K562 (cell line): ENCODE measurements around the gene PI4KA. TPM values are rescaled to one million over a fixed set of nuclear protein-coding genes. Genes with fewer than 3 reads are reported as not detected.

Experiments
- CBX2 ChIP-seq: fragments of 200-600 bp; sonication (generic); IDR thresholded peaks from one replicate; pipeline ENCODE4 v1.6.1; 2012; ENCODE audit warnings: mild to moderate bottlenecking, low read length, inconsistent platforms; ENCODE audit not compliant: insufficient read depth, poor library complexity, severe bottlenecking
- CBX3 ChIP-seq, 2 experiments: IDR thresholded peaks; 1 replicate in 1 of 2; 2 replicates in 1 of 2; pipeline ENCODE4 v1.6.1; 2012; ENCODE audit warnings: inconsistent platforms in 2 of 2, low read length in 2 of 2, borderline replicate concordance in 1 of 2, control low read depth in 1 of 2
- CBX8 ChIP-seq: fragments of 200-600 bp; sonication (generic); IDR thresholded peaks from 2 replicates; pipeline ENCODE4 v1.6.1; 2012; ENCODE audit warnings: borderline replicate concordance, mixed run types, low read depth, mild to moderate bottlenecking, moderate library complexity, mixed read lengths, low read length, control low read depth, inconsistent platforms; ENCODE audit not compliant: poor library complexity, severe bottlenecking; ENCODE audit errors: extremely low read depth
- FOXO4 ChIP-seq: fragments of 450-650 bp; formaldehyde crosslinking; IDR thresholded peaks from 2 replicates; pipeline ENCODE4 v1.4.0; 2020; ENCODE audit warnings: mild to moderate bottlenecking, moderate library complexity
- HDAC1 ChIP-seq, 2 experiments: fragments of 450-650 bp; IDR thresholded peaks; 2 replicates each; pipeline ENCODE4 v1.6.1; 2016 to 2017; ENCODE audit warnings: inconsistent platforms in 1 of 2, mild to moderate bottlenecking in 1 of 2, moderate library complexity in 1 of 2
- KLF1 ChIP-seq: fragments of 450-650 bp; IDR thresholded peaks from 2 replicates; pipeline ENCODE4 v1.6.1; 2016; ENCODE audit warnings: missing genetic modification characterization, missing compliant biosample characterization
- NCOR1 ChIP-seq: fragments of 450-650 bp; IDR thresholded peaks from 2 replicates; pipeline ENCODE4 v1.6.1; 2016; ENCODE audit warnings: mild to moderate bottlenecking, moderate library complexity
- PATZ1 ChIP-seq: fragments of 250-450 bp; sonication (Bioruptor Pico); IDR thresholded peaks from 2 replicates; pipeline ENCODE4 v1.5.0; 2020; ENCODE audit warnings: mild to moderate bottlenecking, borderline replicate concordance
- POLR3G ChIP-seq: IDR thresholded peaks from 2 replicates; pipeline ENCODE4 v1.6.1; 2011; ENCODE audit not compliant: insufficient read length, insufficient replicate concordance; ENCODE audit errors: extremely low read depth
- SMAD4 ChIP-seq: fragments of 250-450 bp; sonication (Bioruptor Pico); conservative IDR thresholded peaks from 2 replicates; pipeline ENCODE4 v1.8.0; 2021; ENCODE audit warnings: inconsistent platforms, mild to moderate bottlenecking, moderate library complexity
- TEAD2 ChIP-seq: fragments of 450-650 bp; IDR thresholded peaks from 2 replicates; pipeline ENCODE4 v1.6.1; 2016; ENCODE audit warnings: missing genetic modification characterization, control low read depth, missing compliant biosample characterization
- ZNF175 ChIP-seq: fragments of 200-800 bp; sonication (Bioruptor generic); IDR thresholded peaks from 2 replicates; pipeline ENCODE4 v1.6.1; 2016; ENCODE audit warnings: low read depth, mild to moderate bottlenecking, missing genetic modification characterization, missing compliant biosample characterization
- ZNF212 ChIP-seq: fragments of 450-650 bp; formaldehyde crosslinking; IDR thresholded peaks from 2 replicates; pipeline ENCODE4 v1.4.0; 2020; ENCODE audit warnings: mild to moderate bottlenecking
- ZNF717 ChIP-seq: fragments of 250-450 bp; sonication (Bioruptor Pico); IDR thresholded peaks from 2 replicates; pipeline ENCODE4 v1.5.0; 2021
- ZNF785 ChIP-seq: fragments of 250-450 bp; sonication (Bioruptor Pico); IDR thresholded peaks from 2 replicates; pipeline ENCODE4 v1.4.0; 2020; ENCODE audit warnings: mild to moderate bottlenecking
- polyA plus RNA-seq, 8 experiments: library from polyadenylated mRNA; depleted of rRNA in 4 of 8; stranded (reverse) in 5 of 8; unstranded in 3 of 8; fragments of >200 nt; fragmentation: Nextera tagmentation in 2 of 8; fragmentation: Illumina TruSeq in 1 of 8; extraction: Ambion mirVana in 2 of 8; extraction: Trizol in 1 of 8; gene quantifications; 2 replicates each; pipeline versions ENCODE4 v1.2.1 to v1.2.3, GENCODE V29; 2011 to 2014; ENCODE audit warnings: inconsistent platforms in 1 of 8, missing spikeins in 1 of 8
- total RNA-seq, 7 experiments: library from RNA; depleted of rRNA in 6 of 7; stranded (reverse); fragments of >200 nt in 6 of 7; fragmentation: Illumina TruSeq in 2 of 7; extraction: Trizol in 2 of 7; gene quantifications; 2 replicates each; pipeline versions ENCODE4 v1.2.1 to v1.2.3, GENCODE V29; 2011 to 2021; ENCODE audit warnings: low replicate concordance in 1 of 7
- TF ChIP-seq, protein P1 (sequence below): fragments of 250-450 bp; sonication (Bioruptor Pico); IDR thresholded peaks from 2 replicates; pipeline ENCODE4 v1.4.0; 2020; ENCODE audit warnings: borderline replicate concordance
- TF ChIP-seq, protein P2 (sequence below): fragments of 250-450 bp; sonication (Bioruptor Pico); IDR thresholded peaks from 2 replicates; pipeline ENCODE4 v1.4.0; 2020; ENCODE audit warnings: mild to moderate bottlenecking
- TF ChIP-seq, protein P3 (sequence below): sonication (generic); IDR thresholded peaks from 2 replicates; pipeline ENCODE4 v1.6.1; 2016

Gene PI4KA
- total and polyA plus RNA-seq, 9 of the 15 experiments (the other 6 are each of a cell fraction or from before 2014, with no cell fraction given) = 7.3 to 187 (median 84.7) TPM

GRCh38 chr22:20741634-20742581 lies 116.7 kb downstream of the PI4KA start (continued):
- TF ChIP-seq FOXO4 (no peak), ZNF212 (CRISPR knock-in tag) (no peak), HDAC1 (IDR thresholded peaks at IDR 0.05) (no peak), POLR3G (no peak), CBX2 (no peak), NCOR1 (no peak), CBX3 (IDR thresholded peaks at IDR 0.05; ENCODE audit: borderline replicate concordance in 1 of 2, low read length in 2 of 2) (peak in 1 of 2 experiments; percentile 49; a peak in 1 of 3 replicates), ZNF785 (CRISPR knock-in tag) (no peak), CBX8 (no peak), SMAD4 (CRISPR knock-in tag) (no peak), ZNF717 (CRISPR knock-in tag) (no peak), KLF1 (tag) (no peak; the same call in 1 of the 2 replicates), PATZ1 (no peak), ZNF175 (CRISPR knock-in tag) (no peak), TEAD2 (tag) (no peak)
- TF ChIP-seq, protein P1, sequence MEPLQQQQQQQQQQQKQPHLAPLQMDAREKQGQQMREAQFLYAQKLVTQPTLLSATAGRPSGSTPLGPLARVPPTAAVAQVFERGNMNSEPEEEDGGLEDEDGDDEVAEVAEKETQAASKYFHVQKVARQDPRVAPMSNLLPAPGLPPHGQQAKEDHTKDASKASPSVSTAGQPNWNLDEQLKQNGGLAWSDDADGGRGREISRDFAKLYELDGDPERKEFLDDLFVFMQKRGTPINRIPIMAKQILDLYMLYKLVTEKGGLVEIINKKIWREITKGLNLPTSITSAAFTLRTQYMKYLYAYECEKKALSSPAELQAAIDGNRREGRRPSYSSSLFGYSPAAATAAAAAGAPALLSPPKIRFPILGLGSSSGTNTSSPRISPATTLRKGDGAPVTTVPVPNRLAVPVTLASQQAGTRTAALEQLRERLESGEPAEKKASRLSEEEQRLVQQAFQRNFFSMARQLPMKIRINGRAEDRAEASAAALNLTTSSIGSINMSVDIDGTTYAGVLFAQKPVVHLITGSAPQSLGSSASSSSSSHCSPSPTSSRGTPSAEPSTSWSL (CRISPR knock-in tag) = no peak
- TF ChIP-seq, protein P2, sequence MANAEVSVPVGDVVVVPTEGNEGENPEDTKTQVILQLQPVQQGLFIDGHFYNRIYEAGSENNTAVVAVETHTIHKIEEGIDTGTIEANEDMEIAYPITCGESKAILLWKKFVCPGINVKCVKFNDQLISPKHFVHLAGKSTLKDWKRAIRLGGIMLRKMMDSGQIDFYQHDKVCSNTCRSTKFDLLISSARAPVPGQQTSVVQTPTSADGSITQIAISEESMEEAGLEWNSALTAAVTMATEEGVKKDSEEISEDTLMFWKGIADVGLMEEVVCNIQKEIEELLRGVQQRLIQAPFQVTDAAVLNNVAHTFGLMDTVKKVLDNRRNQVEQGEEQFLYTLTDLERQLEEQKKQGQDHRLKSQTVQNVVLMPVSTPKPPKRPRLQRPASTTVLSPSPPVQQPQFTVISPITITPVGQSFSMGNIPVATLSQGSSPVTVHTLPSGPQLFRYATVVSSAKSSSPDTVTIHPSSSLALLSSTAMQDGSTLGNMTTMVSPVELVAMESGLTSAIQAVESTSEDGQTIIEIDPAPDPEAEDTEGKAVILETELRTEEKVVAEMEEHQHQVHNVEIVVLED = no peak
- TF ChIP-seq, protein P3, sequence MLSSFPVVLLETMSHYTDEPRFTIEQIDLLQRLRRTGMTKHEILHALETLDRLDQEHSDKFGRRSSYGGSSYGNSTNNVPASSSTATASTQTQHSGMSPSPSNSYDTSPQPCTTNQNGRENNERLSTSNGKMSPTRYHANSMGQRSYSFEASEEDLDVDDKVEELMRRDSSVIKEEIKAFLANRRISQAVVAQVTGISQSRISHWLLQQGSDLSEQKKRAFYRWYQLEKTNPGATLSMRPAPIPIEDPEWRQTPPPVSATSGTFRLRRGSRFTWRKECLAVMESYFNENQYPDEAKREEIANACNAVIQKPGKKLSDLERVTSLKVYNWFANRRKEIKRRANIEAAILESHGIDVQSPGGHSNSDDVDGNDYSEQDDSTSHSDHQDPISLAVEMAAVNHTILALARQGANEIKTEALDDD = no peak
